22Rv1 (cell line): Measurements from ENCODE around the gene KAZN.

ENCODE experiments used
- CTCF ChIP-seq: fragments of 450-650 bp; IDR thresholded peaks from 2 replicates; pipeline ENCODE4 v1.5.1; 2017; ENCODE audit warnings: mild to moderate bottlenecking
- ZFX ChIP-seq: fragments of 450-650 bp; IDR thresholded peaks from 2 replicates; pipeline ENCODE4 v1.6.1; 2017; ENCODE audit warnings: antibody characterized with exemption, borderline replicate concordance

- no peak for TF ChIP-seq CTCF
- no peak for TF ChIP-seq ZFX
These were observed 146.7 kb downstream of the KAZN start for GRCh38 chr1:14745001-14745720.
